ENCODE data around the gene TBX21.

- TF ChIP-seq POLR2A (IDR thresholded peaks at IDR 0.05; ENCODE audit: low read depth): no peak
- TF ChIP-seq, protein P1, sequence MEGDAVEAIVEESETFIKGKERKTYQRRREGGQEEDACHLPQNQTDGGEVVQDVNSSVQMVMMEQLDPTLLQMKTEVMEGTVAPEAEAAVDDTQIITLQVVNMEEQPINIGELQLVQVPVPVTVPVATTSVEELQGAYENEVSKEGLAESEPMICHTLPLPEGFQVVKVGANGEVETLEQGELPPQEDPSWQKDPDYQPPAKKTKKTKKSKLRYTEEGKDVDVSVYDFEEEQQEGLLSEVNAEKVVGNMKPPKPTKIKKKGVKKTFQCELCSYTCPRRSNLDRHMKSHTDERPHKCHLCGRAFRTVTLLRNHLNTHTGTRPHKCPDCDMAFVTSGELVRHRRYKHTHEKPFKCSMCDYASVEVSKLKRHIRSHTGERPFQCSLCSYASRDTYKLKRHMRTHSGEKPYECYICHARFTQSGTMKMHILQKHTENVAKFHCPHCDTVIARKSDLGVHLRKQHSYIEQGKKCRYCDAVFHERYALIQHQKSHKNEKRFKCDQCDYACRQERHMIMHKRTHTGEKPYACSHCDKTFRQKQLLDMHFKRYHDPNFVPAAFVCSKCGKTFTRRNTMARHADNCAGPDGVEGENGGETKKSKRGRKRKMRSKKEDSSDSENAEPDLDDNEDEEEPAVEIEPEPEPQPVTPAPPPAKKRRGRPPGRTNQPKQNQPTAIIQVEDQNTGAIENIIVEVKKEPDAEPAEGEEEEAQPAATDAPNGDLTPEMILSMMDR (IDR thresholded peaks at IDR 0.05): no peak
Measured at GRCh38 chr17:47696717-47697642, 36.1 kb upstream of the TBX21 start.
